ENCODE measurements around the gene AMMECR1L. TPM values are rescaled to one million over a fixed set of nuclear protein-coding genes. Genes with fewer than 3 reads are reported as not detected.
"Not testable (repeated sequence)": the region's sequence is repeated elsewhere in the genome, so short reads cannot be mapped to it uniquely, and the experiment has no call there.

AMMECR1L gene
- total RNA-seq, 1 donor from 2014 or later, result 17.2 TPM

- ATAC-seq (no peak), DNase-seq (no peak)
- H3K27me3 ChIP-seq, result no peaks in the 10 kb centered on the region
- no peak overlapping the region for H3K4me3 ChIP-seq
- TF ChIP-seq CTCF (IDR thresholded peaks at IDR 0.05), result no peak
- no peaks in the 10 kb centered on the region for H3K36me3 ChIP-seq
- intact Hi-C loops (cut with DNase I), result no loop called here
- H3K9me3 ChIP-seq, result no peaks in the 10 kb centered on the region
- no peak overlapping the region for H3K27ac ChIP-seq
- no peaks in the 10 kb centered on the region for H3K4me1 ChIP-seq
These were observed 65.6 kb downstream of the AMMECR1L start for GRCh38 chr2:127820080-127820668.

DNA sequence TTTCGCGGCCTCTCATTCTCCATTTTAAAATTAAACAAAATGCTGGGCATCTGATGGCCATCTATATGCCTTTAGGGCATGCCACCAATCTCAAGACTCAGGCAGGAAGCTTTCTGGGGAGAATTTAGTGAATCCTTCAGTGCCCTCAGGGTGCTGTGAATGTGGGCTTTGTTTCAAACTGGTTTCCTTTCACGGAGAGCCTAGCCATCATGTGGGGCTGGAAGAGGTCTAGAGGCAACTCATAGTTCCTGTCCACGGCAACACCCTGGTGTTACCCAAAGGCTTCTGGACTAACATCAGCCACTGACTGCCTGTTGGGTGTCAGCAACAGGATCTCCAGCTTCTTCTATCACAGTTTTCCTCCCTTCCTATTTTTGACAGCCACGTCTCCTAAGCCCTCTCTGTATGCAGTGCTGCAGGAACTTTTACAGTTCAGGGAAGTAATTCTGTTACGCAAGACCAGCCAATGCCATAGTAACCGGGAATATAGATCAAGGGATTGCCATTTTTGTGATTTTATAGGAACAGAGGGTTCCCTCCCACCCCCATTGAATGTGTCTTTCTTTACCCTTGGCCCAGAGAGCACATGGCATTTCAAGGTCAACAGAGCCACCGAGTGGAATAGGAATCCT, 66.8 kb downstream of the AMMECR1L start:
- ATAC-seq (no peak), DNase-seq (no peak)
- Histone ChIP-seq H3K36me3 (no peaks in the 10 kb centered on the region), H3K27me3 (no peaks in the 10 kb centered on the region), H3K27ac (no peak overlapping the region), H3K9me3 (no peaks in the 10 kb centered on the region), H3K4me1 (no peaks in the 10 kb centered on the region), H3K4me3 (no peak overlapping the region)
- TF ChIP-seq CTCF (IDR thresholded peaks at IDR 0.05), result no peak
- intact Hi-C loops (cut with DNase I), result no loop called here

DNA sequence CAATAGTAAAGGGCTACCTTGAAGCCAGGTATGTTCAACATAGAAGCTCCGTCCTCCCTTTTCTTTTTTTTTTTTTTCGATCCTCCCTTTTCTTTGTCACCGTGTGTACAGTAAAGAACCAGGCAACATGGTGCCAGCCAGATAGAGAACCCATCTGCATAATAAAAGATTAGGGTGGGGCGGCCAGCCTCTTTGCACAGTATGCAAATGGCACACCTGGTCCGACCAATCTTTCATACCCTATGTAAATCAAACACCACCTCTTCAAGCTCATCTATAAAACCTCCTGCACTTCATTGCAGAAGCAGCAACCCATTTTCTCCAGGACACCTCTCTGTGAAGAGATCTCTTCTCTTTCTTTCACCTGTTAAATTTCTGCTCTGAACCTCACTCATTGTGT, 67.5 kb downstream of the AMMECR1L start:
- no peak for TF ChIP-seq CTCF (IDR thresholded peaks at IDR 0.05)
- ATAC-seq (no peak), DNase-seq (no peak)
- Histone ChIP-seq H3K36me3 (no peaks in the 10 kb centered on the region), H3K4me1 (no peaks in the 10 kb centered on the region), H3K9me3 (no peaks in the 10 kb centered on the region), H3K27ac (no peak overlapping the region), H3K27me3 (no peaks in the 10 kb centered on the region), H3K4me3 (no peak overlapping the region)
- intact Hi-C loops (cut with DNase I), result no loop called here

DNA sequence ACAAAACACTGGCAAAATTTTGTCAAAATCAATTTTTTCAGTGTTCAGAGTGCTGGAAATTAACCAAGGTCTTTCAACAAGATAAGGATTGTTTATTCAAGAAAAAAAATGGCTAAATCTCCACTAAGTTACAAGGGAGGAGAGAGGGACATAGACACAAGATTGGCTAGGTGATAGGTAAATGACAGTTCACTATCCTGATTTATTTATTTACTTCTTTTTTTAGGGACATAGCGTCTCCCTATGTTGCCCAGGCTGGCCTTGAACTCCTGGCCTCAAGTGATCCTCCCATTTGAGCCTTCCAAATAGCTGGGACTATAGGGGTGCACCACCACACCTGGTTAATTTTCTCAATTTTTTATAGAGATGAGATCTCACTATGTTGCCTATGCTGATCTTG, 71.1 kb downstream of the AMMECR1L start:
- no peaks in the 10 kb centered on the region for H3K4me1 ChIP-seq
- DNase-seq, result no peak
- H3K36me3 ChIP-seq, result no peaks in the 10 kb centered on the region
- no peak overlapping the region for H3K27ac ChIP-seq
- TF ChIP-seq CTCF (IDR thresholded peaks at IDR 0.05), result no peak
- no peak overlapping the region for H3K4me3 ChIP-seq
- intact Hi-C loops (cut with DNase I), result no loop called here
- no peaks in the 10 kb centered on the region for H3K9me3 ChIP-seq
- no peak for ATAC-seq
- H3K27me3 ChIP-seq, result no peaks in the 10 kb centered on the region

DNA sequence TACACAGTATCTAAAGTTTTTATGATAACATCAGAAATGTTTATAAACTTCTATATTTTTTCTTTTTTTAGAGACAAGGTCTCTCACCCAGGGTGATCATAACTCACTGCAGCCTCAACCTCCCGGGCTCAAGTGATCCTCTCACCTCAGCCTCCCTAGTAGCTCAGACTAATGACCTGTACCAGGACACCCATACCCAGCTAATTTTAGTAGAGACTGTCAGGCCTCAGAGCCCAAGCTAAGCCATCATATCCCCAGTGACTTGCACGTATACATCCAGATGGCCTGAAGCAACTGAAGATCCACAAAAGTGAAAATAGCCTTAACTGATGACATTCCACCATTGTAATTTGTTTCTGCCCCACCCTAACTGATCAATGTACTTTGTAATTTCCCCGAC, 73.3 kb downstream of the AMMECR1L start:
- H3K27ac ChIP-seq; DNase-seq; ATAC-seq; H3K9me3 ChIP-seq; H3K36me3 ChIP-seq; H3K4me3 ChIP-seq; intact Hi-C loops (cut with DNase I); H3K27me3 ChIP-seq: not testable (repeated sequence)
- peaks cover 16% of the 10 kb centered on the region for H3K4me1 ChIP-seq

Other genes with a start within 250 kb of the AMMECR1L start
- 0.49 TPM for gene GPR17, start 239.8 kb downstream of the AMMECR1L start, total RNA-seq
- gene LIMS2, start 210.4 kb downstream of the AMMECR1L start, total RNA-seq, result 161 TPM
- 7.7 TPM for gene SFT2D3, start 184.5 kb downstream of the AMMECR1L start, total RNA-seq
- 53.9 TPM for gene WDR33, start 74.8 kb downstream of the AMMECR1L start, total RNA-seq
- 23.1 TPM for gene POLR2D, start 27.8 kb downstream of the AMMECR1L start, total RNA-seq
- gene SAP130, start 142.1 kb upstream of the AMMECR1L start, total RNA-seq, result 16.9 TPM
- gene UGGT1, start 205.2 kb upstream of the AMMECR1L start, total RNA-seq, result 45.9 TPM